ENCODE measurements around the gene C1orf174.

- TF ChIP-seq MAX (IDR thresholded peaks at IDR 0.05), result no peak
- no peak for TF ChIP-seq USF1 (IDR thresholded peaks at IDR 0.05)
Measured at GRCh38 chr1:3851292-3851691, 48.8 kb downstream of the C1orf174 start.
